Epidermal melanocyte (primary cell): ENCODE results near the gene EML4.
"Not testable (repeated sequence)": the region's sequence is repeated elsewhere in the genome, so short reads cannot be mapped to it uniquely, and the experiment has no call there.

Source experiments
- DNase-seq: peaks from one replicate; pipeline ENCODE4 v3.0.0; 2011; ENCODE audit warnings: low spot score; ENCODE audit not compliant: insufficient read length

The EML4 gene

GRCh38 chr2:42371611-42372473 is 202.7 kb downstream of the EML4 start:
- DNase-seq, result no peak

GRCh38 chr2:42372474-42373200 is 203.5 kb downstream of the EML4 start:
- DNase-seq, result no peak

- DNase-seq, result no peak
Observed at GRCh38 chr2:42376758-42377157, 207.6 kb downstream of the EML4 start.

GRCh38 chr2:42378415-42378814 is 209.3 kb downstream of the EML4 start:
- no peak for DNase-seq

- not testable (repeated sequence) for DNase-seq
Observed at GRCh38 chr2:42380026-42380425, 210.9 kb downstream of the EML4 start.

GRCh38 chr2:42382144-42382543 is 213.0 kb downstream of the EML4 start:
- no peak for DNase-seq
